ENCODE data around the gene CSAD. TPM values are rescaled to one million over a fixed set of nuclear protein-coding genes. Genes with fewer than 3 reads are reported as not detected.
A peak's percentile ranks its signal among the peaks of the same experiment; 100 is the strongest.

Gene CSAD
- total RNA-seq, 6 experiments from 2014 or later, result 20.6 to 54.2 (median 37.1) TPM

DNA sequence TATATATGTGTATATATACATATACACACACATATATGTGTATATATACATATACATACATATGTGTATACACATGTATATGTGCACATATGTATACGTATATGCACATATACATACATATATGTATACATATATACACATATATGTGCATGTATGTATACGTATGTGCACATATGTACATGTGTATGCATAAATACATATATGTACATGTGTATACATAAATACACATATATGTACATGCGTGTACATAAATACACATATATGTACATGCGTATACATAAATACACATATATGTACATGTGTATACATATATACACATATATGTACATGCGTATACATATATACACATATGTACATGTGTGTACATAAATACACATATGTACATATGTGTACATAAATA lies 33.5 kb downstream of the CSAD start:
- Histone ChIP-seq H3K4me1 (peaks cover 0 to 13% (median 3%) of the 10 kb centered on the region in 4 donors), H3K36me3 (no peaks in the 10 kb centered on the region), H3K4me3 (no peak overlapping the region), H3K27ac (no peak overlapping the region), H3K9me3 (no peaks in the 10 kb centered on the region), H3K27me3 (no peaks in the 10 kb centered on the region)
- intact Hi-C loops (cut with DNase I), result no loop called here
- TF ChIP-seq, protein P1, sequence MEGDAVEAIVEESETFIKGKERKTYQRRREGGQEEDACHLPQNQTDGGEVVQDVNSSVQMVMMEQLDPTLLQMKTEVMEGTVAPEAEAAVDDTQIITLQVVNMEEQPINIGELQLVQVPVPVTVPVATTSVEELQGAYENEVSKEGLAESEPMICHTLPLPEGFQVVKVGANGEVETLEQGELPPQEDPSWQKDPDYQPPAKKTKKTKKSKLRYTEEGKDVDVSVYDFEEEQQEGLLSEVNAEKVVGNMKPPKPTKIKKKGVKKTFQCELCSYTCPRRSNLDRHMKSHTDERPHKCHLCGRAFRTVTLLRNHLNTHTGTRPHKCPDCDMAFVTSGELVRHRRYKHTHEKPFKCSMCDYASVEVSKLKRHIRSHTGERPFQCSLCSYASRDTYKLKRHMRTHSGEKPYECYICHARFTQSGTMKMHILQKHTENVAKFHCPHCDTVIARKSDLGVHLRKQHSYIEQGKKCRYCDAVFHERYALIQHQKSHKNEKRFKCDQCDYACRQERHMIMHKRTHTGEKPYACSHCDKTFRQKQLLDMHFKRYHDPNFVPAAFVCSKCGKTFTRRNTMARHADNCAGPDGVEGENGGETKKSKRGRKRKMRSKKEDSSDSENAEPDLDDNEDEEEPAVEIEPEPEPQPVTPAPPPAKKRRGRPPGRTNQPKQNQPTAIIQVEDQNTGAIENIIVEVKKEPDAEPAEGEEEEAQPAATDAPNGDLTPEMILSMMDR (IDR thresholded peaks at IDR 0.05), result no peak
- ATAC-seq (no peak), DNase-seq (no peak)
- 73% methylated on average over 5 of the region's 5 CpGs for WGBS (ENCODE audit: insufficient coverage, low coverage, low lambda C conversion rate, missing lambda C conversion rate)

DNA sequence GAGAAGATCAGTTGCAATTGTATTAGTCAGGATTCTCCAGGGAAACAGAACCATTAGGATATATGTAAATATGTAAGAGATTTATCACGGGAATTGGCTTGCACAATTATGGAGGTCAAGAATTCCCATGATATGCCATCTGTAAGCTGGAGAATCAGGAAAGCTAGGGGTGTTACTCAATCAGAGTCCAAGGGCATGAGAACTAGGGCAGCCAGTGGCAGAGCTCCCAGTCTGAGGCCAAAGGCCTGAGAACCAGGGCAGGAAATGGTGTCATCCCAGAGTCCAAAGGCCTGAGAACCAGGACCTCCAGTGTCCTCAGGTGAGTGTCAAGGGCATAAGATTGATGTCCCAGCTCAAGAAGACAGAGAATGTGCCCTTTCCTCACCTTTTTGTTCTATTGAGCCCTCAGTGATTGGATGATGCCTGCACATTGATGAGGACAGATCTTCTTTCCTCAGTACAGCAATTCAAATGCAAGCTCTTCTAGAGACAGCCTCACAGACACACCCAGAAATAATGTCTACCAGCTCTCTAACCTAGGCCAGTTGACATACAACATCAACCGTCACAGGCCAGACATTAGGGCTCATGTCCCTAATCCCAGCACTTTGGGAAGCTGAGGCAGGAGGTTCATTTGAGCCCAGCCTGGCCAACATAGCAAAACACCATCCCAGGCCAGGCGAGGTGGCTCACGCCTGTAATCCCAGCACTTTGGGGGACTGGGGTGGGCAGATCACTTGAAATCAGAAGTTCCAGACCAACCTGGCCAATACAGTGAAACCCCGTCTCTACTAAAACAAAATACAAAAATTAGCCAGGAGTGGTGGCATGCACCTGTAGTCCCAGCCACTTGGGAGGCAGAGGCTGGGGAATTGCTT lies 35.1 kb downstream of the CSAD start:
- Histone ChIP-seq H3K9me3 (no peaks in the 10 kb centered on the region), H3K4me3 (no peak overlapping the region), H3K4me1 (peaks cover 0 to 13% (median 3%) of the 10 kb centered on the region in 4 donors), H3K27me3 (no peaks in the 10 kb centered on the region), H3K36me3 (no peaks in the 10 kb centered on the region), H3K27ac (no peak overlapping the region)
- 6% methylated on average over 1 of the region's 5 CpGs for WGBS (ENCODE audit: insufficient coverage, low coverage, low lambda C conversion rate, missing lambda C conversion rate)
- ATAC-seq (peak; percentile 99 to 100 (median 99)), DNase-seq (peak; percentile 73 to 89 (median 82))
- TF ChIP-seq POLR2A (IDR thresholded peaks at IDR 0.05), result no peak
- TF ChIP-seq, protein P1 (IDR thresholded peaks at IDR 0.05), result no peak
- intact Hi-C loops (cut with DNase I), result no loop called here

DNA sequence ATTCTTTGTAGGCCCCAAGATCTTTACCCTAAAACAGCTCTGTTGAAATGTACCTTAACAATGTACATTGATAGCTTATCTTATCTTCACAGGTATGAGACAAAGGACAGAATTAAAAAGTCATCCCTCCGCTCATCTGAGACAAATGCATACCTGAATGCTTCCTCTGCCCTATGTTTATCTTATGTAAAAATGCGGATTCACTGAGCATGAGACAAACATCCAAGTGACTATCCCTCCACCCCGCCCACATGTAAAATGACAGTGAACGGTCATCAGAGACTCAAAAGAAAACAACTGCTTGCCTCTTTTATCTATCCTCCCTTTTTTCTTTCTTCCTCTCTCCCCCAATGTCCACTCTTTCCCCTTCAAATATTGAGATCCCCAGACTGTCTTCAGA lies 37.4 kb downstream of the CSAD start:
- 93% methylated on average over 4 of the region's 4 CpGs for WGBS (ENCODE audit: insufficient coverage, low coverage, low lambda C conversion rate, missing lambda C conversion rate)
- ATAC-seq (no peak), DNase-seq (no peak)
- H3K4me3 ChIP-seq, result no peak overlapping the region
- TF ChIP-seq, protein P1 (IDR thresholded peaks at IDR 0.05), result no peak
- H3K36me3 ChIP-seq, result no peaks in the 10 kb centered on the region
- no peak overlapping the region for H3K27ac ChIP-seq
- peaks cover 0 to 13% (median 3%) of the 10 kb centered on the region in 4 donors for H3K4me1 ChIP-seq
- intact Hi-C loops (cut with DNase I), result no loop called here
- no peaks in the 10 kb centered on the region for H3K9me3 ChIP-seq
- H3K27me3 ChIP-seq, result no peaks in the 10 kb centered on the region

DNA sequence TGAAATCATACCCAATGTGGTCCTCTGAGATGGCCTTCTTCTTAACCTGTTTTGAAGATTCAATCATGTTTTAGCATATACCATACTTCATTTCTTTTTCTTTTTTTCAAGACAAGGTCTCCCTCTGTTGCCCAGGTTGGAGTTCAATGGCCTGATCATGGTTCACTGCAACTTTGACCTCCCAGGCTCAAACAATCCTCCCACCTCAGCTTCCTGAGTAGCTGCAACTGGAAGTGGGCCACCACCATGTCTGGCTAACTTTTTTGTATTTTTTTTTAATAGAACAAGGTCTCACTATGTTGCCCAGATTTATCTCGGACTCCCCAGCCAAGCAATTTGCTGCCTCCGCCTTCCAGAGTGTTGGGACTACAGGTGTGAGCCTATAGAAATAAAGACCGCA lies 47.0 kb downstream of the CSAD start:
- ATAC-seq, result peak in 2 of 4 donors; percentile 27 to 43
- Histone ChIP-seq H3K4me1 (no peaks in the 10 kb centered on the region), H3K9me3 (no peaks in the 10 kb centered on the region), H3K27ac (no peak overlapping the region), H3K36me3 (no peaks in the 10 kb centered on the region), H3K4me3 (no peak overlapping the region), H3K27me3 (no peaks in the 10 kb centered on the region)
- WGBS (ENCODE audit: insufficient coverage, low coverage, low lambda C conversion rate, missing lambda C conversion rate), result 71% methylated on average over 3 of the region's 3 CpGs
- no peak for DNase-seq
- no peak for TF ChIP-seq POLR2A (IDR thresholded peaks at IDR 0.05)
- TF ChIP-seq, protein P1 (IDR thresholded peaks at IDR 0.05), result no peak
- intact Hi-C loops (cut with DNase I), result no loop called here

Measured in right lobe of liver (tissue), 6 donors.